Endodermal cell (in vitro differentiated cells): Measurements from ENCODE around the gene NUMBL. TPM values are rescaled to one million over a fixed set of nuclear protein-coding genes. Genes with fewer than 3 reads are reported as not detected.
"Not testable (repeated sequence)": the region's sequence is repeated elsewhere in the genome, so short reads cannot be mapped to it uniquely, and the experiment has no call there.

Experiments used
- DNase-seq: peaks from one replicate; pipeline ENCODE4 v3.0.0-alpha.2; 2017
- H3K27ac ChIP-seq: 2 replicates; pipeline ENCODE4 v1.5.1; 2013; ENCODE audit warnings: mild to moderate bottlenecking, low read depth, low read length, moderate library complexity
- H3K27me3 ChIP-seq: 2 replicates; pipeline ENCODE4 v1.6.1; 2013; ENCODE audit warnings: mild to moderate bottlenecking, low read length, moderate library complexity; ENCODE audit not compliant: insufficient read depth, control insufficient read depth, poor library complexity, severe bottlenecking
- H3K36me3 ChIP-seq: 2 replicates; pipeline ENCODE4 v1.7.0; 2013; ENCODE audit warnings: mild to moderate bottlenecking, low read length, moderate library complexity; ENCODE audit not compliant: control insufficient read depth, insufficient read depth
- H3K4me1 ChIP-seq: one replicate; pipeline ENCODE4 v1.7.0; 2013; ENCODE audit warnings: low read length; ENCODE audit not compliant: control insufficient read depth, insufficient read depth
- H3K4me3 ChIP-seq: 2 replicates; pipeline ENCODE4 v1.5.1; 2013; ENCODE audit warnings: mild to moderate bottlenecking, low read length, moderate library complexity
- H3K9ac ChIP-seq: 2 replicates; pipeline ENCODE4 v1.6.1; 2013; ENCODE audit warnings: mild to moderate bottlenecking, low read length, moderate library complexity; ENCODE audit not compliant: poor library complexity, severe bottlenecking; ENCODE audit errors: extremely low read depth
- H3K9me3 ChIP-seq: 2 replicates; pipeline ENCODE4 v1.6.1; 2013; ENCODE audit warnings: mild to moderate bottlenecking, low read length, moderate library complexity; ENCODE audit not compliant: control insufficient read depth
- H3K27ac Mint-ChIP-seq: 2 replicates; pipeline ENCODE4 v1.8.0; 2020; ENCODE audit warnings: mixed read lengths
- H3K27me3 Mint-ChIP-seq: 2 replicates; pipeline ENCODE4 v1.8.0; 2021; ENCODE audit warnings: mild to moderate bottlenecking, mixed read lengths; ENCODE audit not compliant: insufficient read depth
- H3K36me3 Mint-ChIP-seq: 2 replicates; pipeline ENCODE4 v1.8.0; 2020; ENCODE audit warnings: low read depth, mixed read lengths
- H3K4me1 Mint-ChIP-seq: 2 replicates; pipeline ENCODE4 v1.8.0; 2020; ENCODE audit warnings: mixed read lengths
- H3K4me3 Mint-ChIP-seq: 2 replicates; pipeline ENCODE4 v1.8.0; 2020; ENCODE audit warnings: mild to moderate bottlenecking, moderate library complexity, mixed read lengths
- H3K9me3 Mint-ChIP-seq: 2 replicates; pipeline ENCODE4 v1.8.0; 2020; ENCODE audit warnings: mild to moderate bottlenecking, mixed read lengths
- CTCF ChIP-seq: fragments of 200-600 bp; sonication (generic); conservative IDR thresholded peaks from 2 replicates; pipeline ENCODE4 v1.5.0; 2021; ENCODE audit warnings: antibody characterized with exemption, mild to moderate bottlenecking
- WGBS, 2 experiments: methylation state at CpG; one replicate each; pipeline versions ENCODE4 v1.1.5 to v1.1.7; 2013; ENCODE audit warnings: missing lambda C conversion rate in 2 of 2, mixed read lengths in 1 of 2; ENCODE audit not compliant: insufficient coverage in 1 of 2, insufficient read length in 1 of 2; 5-methylcytosine and 5-hydroxymethylcytosine counted together
- total RNA-seq, 2 donors: library from RNA; stranded (reverse); fragmentation: NEBNext Ultra II Directional in 1 of 2; extraction: Animal tissue kit (Norgen Biotek cat#: 25700) in 1 of 2; gene quantifications; 2 replicates in 1 of 2; 3 replicates in 1 of 2; pipeline ENCODE4 v1.2.1, GENCODE V29; 2021

Gene NUMBL
- total RNA-seq, 2 donors from 2014 or later, result 32.7 to 46.9 TPM

GRCh38 chr19:40736661-40737060, 46.2 kb upstream of the NUMBL start:
- Histone ChIP-seq H3K9ac (no peak overlapping the region), H3K27ac (no peak overlapping the region), H3K4me1 (no peaks in the 10 kb centered on the region), H3K9me3 (no peaks in the 10 kb centered on the region), H3K4me3 (no peak overlapping the region), H3K27me3 (no peaks in the 10 kb centered on the region), H3K36me3 (peaks cover 56% of the 10 kb centered on the region)
- Mint-ChIP-seq H3K9me3 (no peaks in the 10 kb centered on the region), H3K27ac (no peak overlapping the region), H3K4me3 (no peak overlapping the region), H3K27me3 (no peaks in the 10 kb centered on the region), H3K36me3 (peaks cover 65% of the 10 kb centered on the region), H3K4me1 (no peaks in the 10 kb centered on the region)
- no peak for DNase-seq
- WGBS, 2 experiments, result 88 to 100% methylated on average over 1 to 9 of the region's 9 CpGs
- TF ChIP-seq CTCF, result no peak

DNA sequence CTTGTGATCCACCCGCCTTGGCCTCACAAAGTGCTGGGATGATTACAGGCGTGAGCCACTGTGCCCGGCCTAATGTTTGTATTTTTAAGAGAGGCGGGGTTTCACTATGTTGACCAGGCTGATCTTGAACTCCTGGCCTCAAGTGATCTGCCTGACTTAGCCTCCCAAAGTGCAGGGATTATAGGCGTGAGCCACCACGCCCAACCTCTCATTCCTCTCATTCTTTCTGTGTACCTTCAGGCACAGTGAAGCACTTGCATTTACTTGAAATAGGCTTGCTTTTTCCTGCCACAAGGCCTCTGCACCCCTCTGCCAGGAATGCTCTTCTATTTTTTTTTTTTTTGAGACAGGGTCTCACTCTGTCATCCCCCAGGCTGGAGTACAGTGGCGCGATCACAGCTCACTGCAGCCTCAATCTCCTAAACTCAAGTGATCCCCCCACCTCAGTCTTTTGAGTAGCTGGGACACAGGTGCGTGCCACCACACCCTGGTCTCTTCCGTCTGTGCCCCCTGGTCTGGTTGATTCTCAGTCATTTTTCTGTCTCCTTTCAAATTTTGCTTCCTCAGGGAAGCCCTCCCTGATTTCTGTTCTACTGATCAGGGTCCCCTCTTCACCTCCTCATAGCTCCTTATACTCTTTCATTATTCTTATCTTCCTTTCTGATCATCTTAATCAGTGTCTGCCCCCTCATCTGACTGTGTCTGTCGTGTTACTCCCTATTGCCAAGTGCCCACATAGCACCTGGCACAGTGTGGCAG, 44.7 kb upstream of the NUMBL start:
- Histone ChIP-seq H3K9ac (no peak overlapping the region), H3K27ac (no peak overlapping the region), H3K27me3 (no peaks in the 10 kb centered on the region), H3K9me3 (no peaks in the 10 kb centered on the region), H3K4me3 (no peak overlapping the region), H3K36me3 (peaks cover 68% of the 10 kb centered on the region), H3K4me1 (no peaks in the 10 kb centered on the region)
- no peak overlapping the region for H3K27ac Mint-ChIP-seq
- no peak for TF ChIP-seq CTCF
- DNase-seq, result no peak
- H3K9me3 Mint-ChIP-seq, result no peaks in the 10 kb centered on the region
- no peaks in the 10 kb centered on the region for H3K27me3 Mint-ChIP-seq
- 87 to 94% methylated on average over 11 of the region's 11 CpGs for WGBS, 2 experiments
- no peak overlapping the region for H3K4me3 Mint-ChIP-seq
- H3K36me3 Mint-ChIP-seq, result peaks cover 73% of the 10 kb centered on the region
- H3K4me1 Mint-ChIP-seq, result no peaks in the 10 kb centered on the region

GRCh38 chr19:40733149-40733548, 42.7 kb upstream of the NUMBL start:
- no peaks in the 10 kb centered on the region for H3K4me1 ChIP-seq
- H3K36me3 ChIP-seq, result peaks cover 68% of the 10 kb centered on the region
- Mint-ChIP-seq H3K9me3 (no peaks in the 10 kb centered on the region), H3K27me3 (no peaks in the 10 kb centered on the region), H3K4me1 (no peaks in the 10 kb centered on the region), H3K36me3 (peaks cover 69% of the 10 kb centered on the region), H3K4me3 (no peak overlapping the region), H3K27ac (no peak overlapping the region)
- H3K9me3 ChIP-seq, result no peaks in the 10 kb centered on the region
- 92 to 97% methylated on average over 7 to 13 of the region's 13 CpGs for WGBS, 2 experiments
- H3K27me3 ChIP-seq, result no peaks in the 10 kb centered on the region
- no peak for TF ChIP-seq CTCF
- DNase-seq, result no peak
- H3K27ac ChIP-seq, result no peak overlapping the region
- H3K9ac ChIP-seq, result no peak overlapping the region
- no peak overlapping the region for H3K4me3 ChIP-seq

DNA sequence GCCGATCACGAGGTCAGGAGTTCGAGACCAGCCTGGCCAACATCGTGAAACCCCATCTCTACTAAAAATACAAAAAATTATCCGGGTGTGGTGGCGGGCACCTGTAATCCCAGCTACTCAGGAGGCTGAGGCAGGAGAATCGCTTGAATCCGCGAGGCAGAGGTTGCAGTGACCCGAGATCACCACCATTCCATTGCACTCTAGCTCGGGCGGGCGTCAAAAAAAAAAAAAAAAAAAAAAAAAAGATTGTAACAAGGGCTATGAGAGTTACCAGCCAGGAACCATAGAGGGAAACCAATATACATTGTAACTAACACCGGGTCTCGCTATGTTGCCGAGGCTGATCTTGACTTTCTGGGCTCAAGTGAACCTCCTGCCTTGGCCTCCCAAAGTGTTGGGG, 41.9 kb upstream of the NUMBL start:
- not testable (repeated sequence) for H3K27me3 Mint-ChIP-seq, DNase-seq, H3K9me3 Mint-ChIP-seq, H3K4me3 ChIP-seq, H3K27ac Mint-ChIP-seq, H3K4me1 Mint-ChIP-seq, H3K9me3 ChIP-seq, H3K4me3 Mint-ChIP-seq, H3K4me1 ChIP-seq, H3K27ac ChIP-seq, H3K9ac ChIP-seq, H3K27me3 ChIP-seq
- 93 to 94% methylated on average over 4 to 16 of the region's 16 CpGs for WGBS, 2 experiments
- peaks cover 71% of the 10 kb centered on the region for H3K36me3 Mint-ChIP-seq
- peaks cover 70% of the 10 kb centered on the region for H3K36me3 ChIP-seq

DNA sequence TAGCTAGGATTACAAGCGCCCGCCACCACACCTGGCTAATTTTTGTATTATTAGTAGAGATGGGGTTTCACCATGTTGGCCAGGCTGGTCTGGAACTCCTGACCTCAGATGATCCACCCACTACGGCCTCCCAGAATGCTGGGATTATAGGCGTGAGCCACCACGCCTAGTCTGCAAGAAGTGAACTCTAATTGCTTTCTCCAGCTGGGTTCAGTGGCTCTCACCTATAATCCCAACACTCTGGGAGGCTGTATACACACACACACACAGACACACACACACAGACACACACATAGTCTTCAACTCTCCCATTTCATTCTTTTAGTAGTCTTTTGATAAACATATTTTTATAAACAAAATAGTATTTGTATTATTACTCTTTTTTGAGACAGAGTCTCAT, 39.6 kb upstream of the NUMBL start:
- not testable (repeated sequence) for DNase-seq, H3K4me3 ChIP-seq, H3K9ac ChIP-seq, H3K4me1 Mint-ChIP-seq, H3K27ac Mint-ChIP-seq, H3K9me3 Mint-ChIP-seq, H3K4me1 ChIP-seq, H3K27me3 ChIP-seq, H3K4me3 Mint-ChIP-seq, H3K9me3 ChIP-seq, H3K27ac ChIP-seq, H3K27me3 Mint-ChIP-seq
- peaks cover 68% of the 10 kb centered on the region for H3K36me3 ChIP-seq
- 71 to 95% methylated on average over 3 to 5 of the region's 5 CpGs for whole genome bisulfite sequencing, 2 experiments
- H3K36me3 Mint-ChIP-seq, result peaks cover 71% of the 10 kb centered on the region
